PC-9 (cell line): ENCODE measurements around the gene SPON1.

Source experiments
- CTCF ChIP-seq: fragments of 200-600 bp; sonication (generic); conservative IDR thresholded peaks from 2 replicates; pipeline ENCODE4 v1.6.1; 2017; ENCODE audit warnings: mixed run types, antibody characterized with exemption, mild to moderate bottlenecking, moderate library complexity
- EZH2 ChIP-seq: fragments of 200-600 bp; sonication (generic); IDR thresholded peaks from 2 replicates; pipeline ENCODE4 v1.8.0; 2017; ENCODE audit warnings: antibody characterized with exemption, low read depth

DNA sequence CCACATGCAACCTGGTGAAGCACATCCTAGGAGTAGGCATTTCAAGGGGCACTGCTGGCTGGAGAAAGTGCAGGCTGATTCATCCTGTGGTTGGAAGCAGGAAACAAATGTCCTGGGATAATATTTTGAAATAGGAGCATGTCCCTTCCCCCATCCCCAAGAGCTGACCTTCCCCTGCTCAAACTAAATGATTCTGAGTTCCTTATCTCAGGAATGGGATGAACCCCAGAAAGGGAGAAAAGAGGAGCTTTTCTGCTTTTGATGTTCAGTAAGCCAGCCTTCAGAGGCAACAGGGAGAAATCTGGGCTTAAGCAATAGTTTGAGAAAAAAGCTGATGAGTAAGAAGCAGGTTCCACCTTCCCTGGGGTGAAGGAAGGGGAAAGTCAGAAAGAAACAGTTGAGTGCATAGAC lies 19.5 kb upstream of the SPON1 start:
- no peak for TF ChIP-seq CTCF
- no peak for TF ChIP-seq EZH2
